Measurements from ENCODE around the gene TPSB2. TPM values are rescaled to one million over a fixed set of nuclear protein-coding genes. Genes with fewer than 3 reads are reported as not detected.
"Not testable (repeated sequence)": the region's sequence is repeated elsewhere in the genome, so short reads cannot be mapped to it uniquely, and the experiment has no call there.

Gene TPSB2
- total RNA-seq, 1 donor from 2014 or later: 5.8 TPM

DNA sequence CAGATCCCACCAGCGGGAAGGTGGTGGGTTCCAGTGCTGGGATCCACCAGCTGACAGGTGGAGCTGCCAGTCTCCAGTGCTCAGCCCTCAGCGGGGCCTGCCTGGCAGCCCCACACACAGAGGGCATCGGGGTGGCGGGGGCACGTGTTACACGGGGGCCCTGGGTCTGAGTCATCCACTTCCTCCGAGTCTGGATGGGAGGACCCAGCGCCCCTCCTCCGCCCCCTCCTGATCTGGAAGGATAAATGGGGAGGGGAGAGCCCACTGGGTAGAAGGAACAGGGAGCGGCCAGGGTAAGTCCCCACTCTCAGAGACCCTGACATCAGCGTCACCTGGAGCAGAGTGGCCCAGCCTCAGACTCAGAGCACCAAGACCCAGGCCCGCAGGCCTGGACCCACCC, 10.5 kb upstream of the TPSB2 start, which contains the start of gene TPSAB1:
TSS of gene TPSAB1 (plus strand) at position 270 of the 400 bp plus-strand sequence. CDS start 234 bp downstream, outside the sequence.
- not testable (repeated sequence) for DNase-seq

GRCh38 chr16:1239575-1239974, 9.6 kb upstream of the TPSB2 start:
- not testable (repeated sequence) for DNase-seq

DNA sequence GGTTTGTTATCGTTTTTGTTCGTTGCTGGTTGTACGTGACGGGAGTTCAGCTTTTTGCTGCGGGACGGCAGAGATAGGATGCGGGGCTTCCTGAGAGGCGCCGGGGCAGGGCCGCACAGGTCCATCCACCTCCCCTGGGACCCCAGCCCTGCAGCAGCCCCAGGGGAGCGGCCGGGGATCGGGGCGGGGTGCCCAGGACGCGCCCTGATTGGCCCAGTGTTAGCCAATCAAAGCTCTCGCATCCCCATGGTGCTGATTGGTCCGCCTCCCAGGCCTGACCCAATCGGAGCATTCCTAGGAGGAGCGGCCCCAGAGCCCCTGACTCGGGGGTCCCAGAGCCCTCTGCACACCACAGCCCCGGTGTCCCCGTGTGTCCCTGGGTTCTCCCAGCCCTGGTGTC, 8.9 kb upstream of the TPSB2 start:
- DNase-seq: not testable (repeated sequence)

DNA sequence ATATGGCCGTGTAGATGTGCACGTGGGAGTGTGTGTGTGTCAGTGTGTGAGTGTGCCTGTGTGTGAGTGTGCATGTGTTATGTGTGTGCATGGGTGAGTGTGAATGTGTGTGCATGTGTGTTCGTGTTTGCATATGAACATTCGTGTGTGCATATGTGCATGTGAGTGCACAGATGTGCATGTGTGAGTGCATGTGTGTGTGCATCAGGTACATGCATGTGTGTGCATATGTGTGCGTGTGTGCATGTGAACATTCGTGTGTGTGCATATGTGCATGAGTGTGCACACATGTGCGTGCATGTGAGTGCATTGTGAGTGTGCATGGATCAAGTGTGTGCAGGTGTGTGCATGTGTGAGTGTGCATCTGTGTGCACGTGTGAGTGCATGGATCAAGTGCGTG, 8.0 kb upstream of the TPSB2 start:
- DNase-seq: no peak

GRCh38 chr16:1236659-1237058, 6.7 kb upstream of the TPSB2 start:
- DNase-seq: not testable (repeated sequence)

- DNase-seq: not testable (repeated sequence)
These were observed 2.2 kb upstream of the TPSB2 start for GRCh38 chr16:1232049-1232748.

- not testable (repeated sequence) for DNase-seq
These were observed 1.3 kb upstream of the TPSB2 start for GRCh38 chr16:1231301-1231700.

- DNase-seq: not testable (repeated sequence)
These were observed 658 bp upstream of the TPSB2 start for GRCh38 chr16:1230471-1231212.

DNA sequence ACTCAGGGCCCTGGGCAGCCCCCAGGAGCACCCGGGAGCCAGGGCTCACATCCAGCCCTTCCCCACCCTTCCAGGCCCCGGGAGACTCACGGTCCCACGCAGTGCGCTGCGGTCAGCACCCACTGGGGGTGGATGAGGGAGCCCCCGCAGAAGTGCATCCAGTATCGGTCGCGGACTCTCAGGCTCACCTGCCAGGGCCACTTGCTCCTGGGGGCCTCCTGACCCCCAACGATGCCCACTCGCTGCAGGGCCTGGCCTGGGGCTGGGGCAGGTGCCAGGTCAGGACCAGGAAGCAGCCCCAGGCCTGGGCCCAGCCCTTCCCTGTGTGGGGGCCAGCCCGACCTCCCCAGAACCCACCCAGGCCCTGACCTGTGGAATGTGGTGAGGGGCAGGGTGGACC, 508 bp downstream of the TPSB2 start:
- DNase-seq: not testable (repeated sequence)

DNA sequence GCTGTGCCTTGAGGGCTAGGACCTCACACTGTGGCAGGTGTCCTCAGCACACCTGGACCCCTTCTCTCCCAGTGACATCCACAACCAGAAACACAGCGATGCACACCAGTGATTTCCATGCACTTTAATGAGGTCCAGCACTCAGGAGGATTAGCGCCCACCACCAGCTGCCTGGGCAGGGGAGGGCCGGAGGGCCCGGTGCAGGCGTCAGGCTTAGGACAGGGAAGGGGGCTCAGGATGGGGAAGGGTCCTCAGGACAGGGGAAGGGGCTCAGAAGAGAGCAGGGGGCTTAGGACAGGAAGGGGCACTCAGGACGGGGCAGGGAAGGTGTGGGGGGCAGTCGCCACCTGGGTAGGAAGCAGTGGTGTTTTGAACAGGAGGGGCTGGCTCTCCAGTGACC, 1.8 kb downstream of the TPSB2 start:
- DNase-seq: not testable (repeated sequence)

- DNase-seq: not testable (repeated sequence)
These were observed 3.3 kb downstream of the TPSB2 start for GRCh38 chr16:1226692-1227091.

DNA sequence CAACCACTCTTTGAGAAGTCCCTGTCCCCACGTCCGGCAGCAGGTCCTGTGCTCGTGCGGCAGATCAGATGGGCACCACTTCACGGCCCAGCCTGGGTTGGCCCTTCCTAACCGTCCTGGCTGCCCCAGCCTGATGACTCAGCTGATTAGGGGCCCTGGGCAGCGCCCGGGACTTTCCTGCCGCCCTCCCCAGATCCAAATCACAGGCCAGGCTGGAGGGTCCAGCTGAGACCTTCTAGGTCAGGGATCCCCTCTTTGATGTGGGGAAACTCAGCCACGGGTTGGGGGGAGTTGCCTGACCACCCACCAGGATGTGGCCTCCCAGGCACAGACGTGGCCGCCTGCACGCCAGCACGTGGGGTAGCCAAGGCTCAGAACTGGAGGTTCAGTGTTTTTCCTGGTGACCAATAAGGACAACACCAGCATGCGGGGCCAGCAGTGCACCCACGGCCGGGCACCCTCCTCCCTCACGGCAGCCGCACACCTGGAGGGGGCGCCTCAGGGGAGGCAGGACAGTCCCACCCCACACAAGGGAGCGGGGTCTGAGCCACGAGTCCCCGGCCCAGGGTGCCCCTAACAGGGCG, 4.2 kb downstream of the TPSB2 start:
- not testable (repeated sequence) for DNase-seq

DNA sequence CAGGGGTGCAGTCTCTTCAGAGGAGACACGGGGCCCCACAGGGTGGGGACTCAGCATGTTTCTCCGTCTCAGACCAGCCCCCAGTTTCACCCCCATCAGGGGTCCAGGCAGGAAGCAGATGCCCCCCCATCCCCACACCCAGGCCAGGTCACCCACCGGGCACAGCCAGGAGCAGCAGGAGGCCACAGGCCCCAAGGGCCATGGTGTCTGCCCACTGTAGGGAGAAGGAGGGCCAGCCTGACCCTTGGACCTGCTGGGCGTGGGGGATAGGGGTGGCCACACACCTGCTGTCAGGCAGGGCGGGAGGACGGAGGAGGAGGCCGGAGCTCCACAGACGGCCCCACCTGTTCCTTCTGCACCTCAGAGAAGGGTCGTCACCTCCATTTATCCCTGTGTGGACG, 4.9 kb downstream of the TPSB2 start, which contains the start of gene TPSG1:
TSS of gene TPSG1 (minus strand) at position 218 of the 401 bp plus-strand sequence. CDS start at position 202, 16 bp downstream.
- DNase-seq: no peak

DNA sequence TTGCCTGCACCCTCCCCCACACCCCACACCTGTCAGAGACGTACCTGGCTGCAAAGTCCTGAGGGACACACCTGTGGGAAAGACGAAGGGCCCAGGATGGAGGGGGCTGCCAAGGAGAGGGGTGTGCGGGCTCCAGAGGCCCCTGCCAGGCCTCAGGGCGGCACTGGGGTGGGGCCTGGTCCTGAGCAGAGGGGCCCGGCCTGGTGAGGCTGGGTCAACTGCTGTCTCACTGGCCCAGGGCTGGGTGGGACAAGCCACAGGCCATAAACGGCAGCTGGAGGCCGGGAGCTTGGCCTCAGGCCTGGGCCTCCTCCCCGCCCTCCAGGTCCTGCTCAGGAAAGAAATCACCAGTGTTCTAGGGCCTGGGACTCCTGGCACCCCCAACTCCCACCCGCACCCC, 5.4 kb downstream of the TPSB2 start:
- no peak for DNase-seq

DNA sequence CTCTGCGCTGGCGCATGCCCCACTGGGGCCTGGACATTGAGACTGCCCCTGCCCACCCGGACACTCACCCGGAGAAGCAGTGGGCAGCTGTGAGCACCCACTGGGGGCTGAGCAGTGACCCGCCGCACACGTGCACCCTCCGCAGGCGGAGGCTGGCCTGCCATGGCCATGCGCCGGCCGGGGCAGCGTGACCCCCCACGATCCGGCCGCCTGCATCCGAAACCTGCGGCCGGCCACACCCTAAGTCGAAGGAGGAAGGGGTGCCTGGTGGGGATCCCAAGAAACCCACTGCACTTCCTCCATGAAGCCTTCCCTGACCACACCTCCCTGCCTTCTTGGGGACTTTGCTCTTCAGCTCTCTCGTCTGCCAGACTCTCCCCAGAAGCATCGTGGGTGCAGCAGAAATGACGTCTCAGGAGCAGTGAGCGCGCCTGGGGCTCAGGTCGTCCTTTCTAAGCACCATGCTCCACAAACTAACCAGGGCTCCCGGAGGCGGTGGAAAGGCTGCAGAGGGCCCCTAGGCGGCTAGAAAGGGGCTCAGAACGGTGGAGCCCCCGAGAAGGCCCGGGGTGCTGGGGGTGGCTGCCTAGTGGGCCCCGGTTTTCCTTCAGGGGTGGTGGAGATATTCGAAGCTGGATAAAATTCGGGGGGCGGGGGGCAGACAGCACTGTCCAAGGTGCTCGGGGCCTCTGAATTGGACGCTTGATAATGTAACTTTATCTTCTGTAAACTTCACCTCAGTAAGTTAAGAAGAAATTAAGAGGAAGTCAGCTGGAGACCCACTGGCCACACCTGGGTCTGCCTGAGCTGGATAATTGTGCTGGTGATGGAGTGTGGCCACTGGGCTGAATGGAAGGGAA, 6.4 kb downstream of the TPSB2 start:
- DNase-seq: no peak

DNA sequence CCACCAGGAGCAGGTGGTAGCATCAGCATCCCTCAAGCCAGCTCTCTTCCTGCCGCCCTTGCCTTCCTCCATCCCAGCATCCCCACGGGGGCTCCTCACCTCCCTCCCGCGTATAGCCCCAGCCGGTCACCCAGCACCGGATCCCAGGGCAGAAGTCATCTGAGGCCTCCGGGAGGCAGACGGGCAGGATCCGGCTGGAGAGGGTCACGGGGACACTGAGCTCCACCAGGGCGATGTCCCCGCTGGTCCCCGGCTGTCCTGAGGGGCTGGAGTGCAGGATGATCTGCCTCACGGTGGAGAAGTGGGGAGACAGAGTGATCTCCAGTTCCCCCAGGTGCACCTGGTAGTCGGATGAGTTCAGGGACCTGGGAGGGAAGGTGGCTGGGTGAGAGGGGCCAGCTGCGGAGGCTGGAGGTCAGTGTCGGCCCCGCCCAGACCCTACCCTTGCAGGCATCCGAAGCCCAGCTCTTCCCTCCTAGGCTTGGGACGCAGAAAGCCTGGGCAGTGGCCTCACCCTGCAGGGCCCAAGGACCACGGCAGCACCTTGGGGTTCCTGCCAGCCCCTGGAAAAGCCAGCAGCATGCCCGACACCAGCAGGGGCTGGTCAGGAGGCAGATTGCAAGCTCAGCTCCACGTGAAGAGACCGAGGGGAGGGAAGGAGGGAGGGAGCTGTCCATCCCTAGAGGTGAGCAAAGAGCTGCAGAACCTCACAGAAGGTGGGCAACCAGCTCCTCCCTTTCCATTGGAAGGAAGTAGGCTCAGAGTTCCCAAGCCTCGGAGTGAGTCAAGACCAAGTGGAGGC, 7.2 kb downstream of the TPSB2 start:
- no peak for DNase-seq

GRCh38 chr16:1221628-1222552, 8.1 kb downstream of the TPSB2 start:
- peak; percentile 51 for DNase-seq

- DNase-seq: no peak
These were observed 8.9 kb downstream of the TPSB2 start for GRCh38 chr16:1220841-1221627.

DNA sequence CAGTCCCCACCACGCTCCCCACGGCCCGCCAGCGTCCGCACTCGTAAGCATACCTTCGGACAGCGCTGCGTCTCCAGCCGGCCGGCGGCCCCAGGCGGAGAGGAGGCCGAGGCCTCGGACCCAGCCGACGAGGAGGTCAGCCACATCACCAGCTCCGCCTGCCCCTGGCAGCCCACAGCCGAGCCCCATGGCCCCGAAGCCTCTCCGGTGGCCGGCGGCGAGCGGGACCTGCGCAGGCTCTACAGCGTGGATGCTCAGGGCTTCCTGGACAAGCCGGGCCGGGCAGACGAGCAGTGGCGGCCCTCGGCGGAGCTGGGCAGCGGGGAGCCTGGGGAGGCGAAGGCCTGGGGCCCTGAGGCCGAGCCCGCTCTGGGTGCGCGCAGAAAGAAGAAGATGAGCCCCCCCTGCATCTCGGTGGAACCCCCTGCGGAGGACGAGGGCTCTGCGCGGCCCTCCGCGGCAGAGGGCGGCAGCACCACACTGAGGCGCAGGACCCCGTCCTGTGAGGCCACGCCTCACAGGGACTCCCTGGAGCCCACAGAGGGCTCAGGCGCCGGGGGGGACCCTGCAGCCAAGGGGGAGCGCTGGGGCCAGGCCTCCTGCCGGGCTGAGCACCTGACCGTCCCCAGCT, 9.8 kb downstream of the TPSB2 start:
- no peak for DNase-seq
